ENCODE data around the gene BLOC1S1. TPM values are rescaled to one million over a fixed set of nuclear protein-coding genes. Genes with fewer than 3 reads are reported as not detected.

Gene BLOC1S1
- 43.1 and 55.0 TPM in 2 replicates for total RNA-seq

DNA sequence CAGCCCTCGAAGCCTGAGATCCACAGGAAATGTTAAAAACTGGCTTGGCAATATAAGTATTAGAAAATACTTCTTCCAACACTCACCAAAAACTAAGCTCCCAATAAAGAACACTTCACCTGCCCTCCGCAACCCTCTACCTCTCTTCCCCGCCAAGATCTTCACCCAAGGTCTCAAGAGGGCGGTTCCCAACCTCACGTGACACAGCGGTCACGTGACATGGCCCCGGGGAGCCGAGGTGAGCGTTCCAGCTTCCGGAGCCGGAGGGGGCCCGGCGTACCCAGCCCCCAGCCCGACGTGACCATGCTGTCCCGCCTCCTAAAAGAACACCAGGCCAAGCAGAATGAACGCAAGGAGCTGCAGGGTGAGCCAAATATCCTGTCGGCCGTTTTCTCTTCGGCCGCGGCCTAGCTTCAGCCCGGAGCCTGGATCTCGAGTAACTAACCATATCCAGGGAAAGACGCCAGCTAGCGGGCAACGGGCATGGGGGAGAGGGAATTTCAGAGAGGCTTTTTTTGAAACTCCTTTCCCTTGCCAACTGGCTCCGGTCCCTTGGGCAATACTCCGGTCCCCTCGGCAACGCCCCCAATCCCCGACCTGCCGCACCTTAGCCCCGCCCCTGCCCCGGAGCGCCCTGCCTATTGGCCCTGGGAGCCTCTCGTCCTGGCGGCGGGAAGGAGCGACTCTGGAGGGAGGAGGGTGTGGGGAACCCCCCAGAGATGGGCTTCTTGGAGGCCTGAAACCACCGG lies at the start of gene BLOC1S1:
TSS of gene BLOC1S1 (plus strand) at position 214 of the 749 bp plus-strand sequence. CDS start at position 220, 6 bp downstream.

GRCh38 chr12:55707841-55708694 lies 7.8 kb upstream of the BLOC1S1 start, which contains the start of gene ITGA7:
TSS of gene ITGA7 (minus strand) at chr12:55707904. CDS start at chr12:55707682, 222 bp downstream.

GRCh38 chr12:55720071-55720564 lies 4.3 kb downstream of the BLOC1S1 start, which contains the start of gene RDH5:
TSS of gene RDH5 (plus strand) at chr12:55720393. CDS start at chr12:55721185, 792 bp downstream.

DNA sequence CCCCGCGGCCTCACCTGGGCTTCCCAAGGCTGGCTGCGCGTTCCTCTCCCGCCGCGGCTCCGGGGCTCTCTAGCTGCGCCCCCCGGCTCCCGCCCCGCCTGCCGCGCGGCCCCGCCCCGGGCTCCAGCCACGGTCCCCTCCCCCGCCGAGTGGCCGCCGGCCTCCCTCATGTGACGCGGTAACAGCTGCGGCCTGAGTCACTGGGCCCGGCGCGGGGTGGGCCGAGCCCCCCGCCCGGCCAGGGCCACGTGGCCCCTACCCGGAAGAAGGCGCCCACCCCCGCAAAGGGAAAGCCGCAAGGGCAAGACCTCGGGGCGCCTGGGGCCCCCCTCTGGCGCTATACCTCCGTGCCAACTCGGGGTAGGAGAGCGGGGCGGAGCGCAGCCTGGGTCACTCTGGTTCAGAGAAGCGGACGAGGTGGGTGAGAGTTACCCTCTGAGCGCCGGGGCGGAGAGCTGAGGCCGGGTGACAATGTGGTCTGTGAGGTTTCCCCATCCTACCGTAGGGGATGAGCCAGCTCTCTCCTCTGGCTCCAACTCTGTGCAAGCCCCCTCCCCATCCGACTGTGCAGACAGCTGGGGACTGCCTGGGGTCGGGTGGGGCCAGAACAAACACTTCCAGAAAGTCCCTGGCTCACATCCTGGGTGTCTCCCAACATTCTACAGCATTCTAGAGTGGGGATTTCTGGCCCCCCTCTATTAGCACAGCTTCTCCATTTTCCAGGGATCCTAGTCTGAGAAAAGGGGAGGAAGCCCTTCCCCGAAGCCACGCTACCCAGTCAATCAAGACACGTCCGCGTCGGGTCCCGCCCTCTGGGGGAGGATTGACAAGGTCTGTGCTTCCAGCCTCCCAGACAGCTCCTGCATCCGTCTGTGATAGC lies 13.3 kb downstream of the BLOC1S1 start, which contains the start of gene CD63:
TSS of gene CD63 (minus strand) at position 71 of the 880 bp plus-strand sequence. CDS start 668 bp downstream, outside the sequence.

GRCh38 chr12:55742719-55743405 lies 27.0 kb downstream of the BLOC1S1 start, which contains the start of gene GDF11:
TSS of gene GDF11 (plus strand) at chr12:55743122. CDS start at chr12:55743317, 195 bp downstream.

Small RNA genes within 50 kb of the gene (small RNA-seq; reads per million reads assigned to genes)
- not detected for gene AC009779.1
- not detected for gene RF00017

Other genes starting within 250 kb of the BLOC1S1 start
- not detected in 2 replicates for gene OR6C70, start 245.9 kb upstream of the BLOC1S1 start, total RNA-seq
- not detected in 2 replicates for gene OR6C68, start 223.7 kb upstream of the BLOC1S1 start, total RNA-seq
- not detected in 2 replicates for gene OR6C4, start 166.4 kb upstream of the BLOC1S1 start, total RNA-seq
- not detected in 2 replicates for gene OR2AP1, start 143.6 kb upstream of the BLOC1S1 start, total RNA-seq
- gene OR10P1, start 79.2 kb upstream of the BLOC1S1 start, total RNA-seq = not detected in 2 replicates
- gene ITGA7, start 8.1 kb upstream of the BLOC1S1 start, total RNA-seq = 0.48 TPM in 1 of 2 replicates, not detected in the other
- gene RDH5, start 4.3 kb downstream of the BLOC1S1 start, total RNA-seq = 0.98 and 2.1 TPM in 2 replicates
- 804 and 998 TPM in 2 replicates for gene CD63, start 13.0 kb downstream of the BLOC1S1 start, total RNA-seq
- gene GDF11, start 27.1 kb downstream of the BLOC1S1 start, total RNA-seq = 6.8 and 7.8 TPM in 2 replicates
- 62.7 and 89.0 TPM in 2 replicates for gene SARNP, start 101.7 kb downstream of the BLOC1S1 start, total RNA-seq
- gene ORMDL2, start 102.0 kb downstream of the BLOC1S1 start, total RNA-seq = 20.9 and 23.6 TPM in 2 replicates
- 41.0 and 46.4 TPM in 2 replicates for gene DNAJC14, start 113.5 kb downstream of the BLOC1S1 start, total RNA-seq
- 0.65 and 0.86 TPM in 2 replicates for gene MMP19, start 126.9 kb downstream of the BLOC1S1 start, total RNA-seq
- 28.7 and 34.0 TPM in 2 replicates for gene PYM1, start 211.8 kb downstream of the BLOC1S1 start, total RNA-seq
- gene DGKA, start 215.1 kb downstream of the BLOC1S1 start, total RNA-seq = 34.0 and 42.0 TPM in 2 replicates
- 1.3 and 2.1 TPM in 2 replicates for gene PMEL, start 250.0 kb downstream of the BLOC1S1 start, total RNA-seq

All from vein endothelial cell (primary cell).